Islet of Langerhans (tissue), 1 donor: ENCODE data around the gene C1R.
A peak's percentile ranks its signal among the peaks of the same experiment; 100 is the strongest.

Source experiments
- FAIRE-seq: peaks from one replicate; lab custom pipeline; 2011; peaks lifted over from hg19 to GRCh38; lab: Jason Lieb, UNC

The C1R gene

DNA sequence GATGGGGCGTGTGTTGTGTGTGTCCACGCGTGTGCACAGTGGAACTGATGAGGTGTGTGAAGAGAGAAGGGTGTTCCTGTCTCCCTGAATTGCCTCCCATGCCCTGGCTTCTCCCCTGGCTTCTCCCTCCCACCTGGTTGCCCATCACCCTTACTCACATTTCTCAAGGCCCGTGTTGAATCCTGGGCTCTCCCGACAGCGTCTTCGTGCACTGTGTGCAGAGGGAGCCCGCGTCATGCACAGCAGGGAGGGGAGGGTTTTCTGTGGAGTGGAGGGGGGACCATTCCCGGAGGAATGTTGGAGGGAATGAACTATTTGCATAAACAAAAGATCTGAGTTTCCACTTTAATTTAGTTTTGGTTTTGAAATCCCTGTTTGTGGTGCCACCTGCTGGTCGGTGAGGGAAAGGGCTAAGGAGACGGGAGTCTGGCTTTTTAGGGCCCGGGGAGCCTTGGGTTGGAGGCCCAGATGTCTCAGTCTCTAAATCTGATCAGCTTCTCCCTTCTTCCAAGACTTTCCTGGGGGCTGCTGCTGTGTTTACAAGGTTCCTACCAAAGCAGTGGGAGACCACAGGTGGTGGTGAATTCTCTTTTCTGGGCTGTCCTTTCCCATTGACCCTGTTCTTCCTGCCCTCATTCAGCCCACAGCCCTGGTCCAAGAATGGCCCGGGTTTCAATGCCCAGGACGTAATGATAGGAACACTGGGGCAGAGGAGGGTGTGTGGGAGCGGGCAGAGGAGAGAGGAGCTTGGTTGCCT, at the start of gene C1R:
TSS of gene C1R (minus strand) at position 217 of the 757 bp plus-strand sequence. CDS start at position 160, 57 bp downstream.
- peak; percentile 84 for FAIRE-seq

DNA sequence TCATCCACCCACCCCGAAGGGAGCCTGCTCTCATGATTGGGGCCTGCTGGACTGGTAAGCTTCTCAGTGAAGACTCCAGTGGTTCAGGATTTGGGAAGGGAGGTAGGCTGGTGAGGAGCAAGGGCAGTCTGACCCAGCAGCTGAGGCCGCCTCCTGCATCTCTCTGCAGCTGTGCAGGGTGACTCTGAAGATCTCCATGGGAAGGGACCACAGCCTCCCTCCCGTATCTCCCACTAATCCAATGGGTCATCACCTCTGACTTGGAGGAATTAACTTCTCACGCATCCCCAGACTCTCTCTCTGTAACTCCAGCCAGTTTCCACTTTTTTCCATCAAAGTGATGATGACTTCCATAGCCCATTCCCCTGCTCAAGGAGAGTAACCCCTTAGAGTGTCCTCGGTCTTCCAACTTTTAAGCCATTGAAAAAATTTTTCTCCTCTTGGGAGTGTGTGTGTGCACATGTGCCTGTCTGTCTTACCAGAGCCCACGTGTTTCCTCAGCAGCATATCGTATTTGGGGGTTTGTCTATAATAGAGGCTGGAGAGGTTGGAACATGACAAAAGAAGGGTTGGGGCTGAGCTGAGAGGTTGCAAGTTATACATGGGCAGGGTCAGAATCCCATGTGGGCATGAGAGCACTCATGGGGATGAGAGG, 49.2 kb upstream of the C1R start:
- FAIRE-seq, result no peak

GRCh38 chr12:7139200-7139599, 47.0 kb upstream of the C1R start:
- no peak for FAIRE-seq

- FAIRE-seq, result no peak
Measured at GRCh38 chr12:7137908-7138307, 45.7 kb upstream of the C1R start.

DNA sequence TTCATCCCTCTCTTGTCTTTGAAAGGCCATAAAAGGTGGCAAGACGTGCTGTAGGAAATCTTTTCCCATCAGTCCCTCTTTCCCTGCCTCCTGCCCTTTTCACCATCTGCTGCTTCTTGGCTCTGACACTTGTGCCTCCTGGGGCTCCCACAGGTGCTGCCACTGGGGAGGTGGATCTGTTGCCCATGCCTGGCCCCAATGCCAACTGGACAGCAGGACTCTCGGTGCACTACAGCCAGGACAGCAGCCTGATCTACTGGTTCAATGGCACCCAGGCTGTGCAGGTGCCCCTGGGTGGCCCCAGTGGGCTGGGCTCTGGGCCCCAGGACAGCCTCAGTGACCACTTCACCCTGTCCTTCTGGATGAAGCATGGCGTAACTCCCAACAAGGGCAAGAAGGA, 44.4 kb upstream of the C1R start:
- FAIRE-seq, result no peak

DNA sequence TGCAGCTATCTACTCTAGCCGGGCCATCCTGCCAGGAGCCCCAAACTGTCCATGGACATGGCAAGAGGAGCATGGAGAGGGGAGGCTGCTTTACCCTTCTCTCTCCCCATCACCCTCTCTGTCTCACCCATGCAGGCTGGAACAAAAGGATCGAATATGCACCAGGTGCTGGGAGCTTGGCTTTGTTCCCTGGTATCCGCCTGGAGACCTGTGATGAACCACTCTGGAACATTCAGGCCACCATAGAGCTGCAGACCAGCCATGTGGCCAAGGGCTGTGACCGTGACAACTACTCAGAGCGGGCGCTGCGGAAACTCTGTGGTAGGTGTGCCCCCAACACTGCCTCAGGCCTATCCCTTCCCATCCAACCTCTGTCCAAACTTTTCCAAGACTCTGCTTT, 43.8 kb upstream of the C1R start:
- FAIRE-seq, result no peak

- FAIRE-seq, result no peak
Measured at GRCh38 chr12:7134396-7135166, 42.3 kb upstream of the C1R start.

- no peak for FAIRE-seq
Measured at GRCh38 chr12:7131502-7131866, 39.2 kb upstream of the C1R start.

- no peak for FAIRE-seq
Measured at GRCh38 chr12:7130701-7131501, 38.7 kb upstream of the C1R start.

GRCh38 chr12:7129872-7130691, 37.8 kb upstream of the C1R start, which contains the start of gene CLSTN3:
Gene CLSTN3 (plus strand): TSS chr12:7130371. CDS start chr12:7130649, 278 bp downstream.
- FAIRE-seq, result no peak

GRCh38 chr12:7129287-7129871, 37.1 kb upstream of the C1R start:
- FAIRE-seq, result no peak

DNA sequence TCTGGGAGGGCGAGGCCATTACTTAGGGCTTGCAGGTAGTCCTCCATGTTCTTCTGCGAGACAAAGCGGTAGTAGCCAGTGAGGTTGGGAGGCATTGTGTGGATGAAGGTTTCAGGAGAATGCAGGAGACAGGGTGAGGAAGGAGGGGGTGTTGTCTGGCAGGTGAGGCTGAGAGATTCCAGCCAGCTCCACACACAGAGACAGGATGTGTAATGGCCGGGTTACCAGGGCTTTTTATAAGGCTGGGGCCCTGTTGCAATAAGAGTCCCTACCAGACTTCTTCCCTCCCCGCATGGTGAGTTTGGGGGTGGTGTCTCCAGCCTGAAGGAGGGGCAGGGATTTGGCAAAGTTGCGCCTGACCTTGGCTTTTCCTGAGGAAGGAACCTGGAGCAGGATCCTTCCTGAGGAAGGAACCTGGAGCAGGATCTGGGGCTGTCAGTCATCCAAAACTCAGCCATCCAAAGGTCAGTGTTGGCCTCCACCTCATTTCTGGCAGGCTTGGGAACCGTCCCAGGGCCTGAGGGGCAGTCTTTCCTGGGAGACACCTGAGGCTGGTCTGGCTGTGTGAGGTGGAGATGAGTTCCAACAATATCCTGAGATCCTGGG, 36.5 kb upstream of the C1R start, which contains the start of gene RBP5:
TSS of gene RBP5 (minus strand) at position 209 of the 606 bp plus-strand sequence. CDS start at position 95, 114 bp downstream.
- FAIRE-seq, result no peak

DNA sequence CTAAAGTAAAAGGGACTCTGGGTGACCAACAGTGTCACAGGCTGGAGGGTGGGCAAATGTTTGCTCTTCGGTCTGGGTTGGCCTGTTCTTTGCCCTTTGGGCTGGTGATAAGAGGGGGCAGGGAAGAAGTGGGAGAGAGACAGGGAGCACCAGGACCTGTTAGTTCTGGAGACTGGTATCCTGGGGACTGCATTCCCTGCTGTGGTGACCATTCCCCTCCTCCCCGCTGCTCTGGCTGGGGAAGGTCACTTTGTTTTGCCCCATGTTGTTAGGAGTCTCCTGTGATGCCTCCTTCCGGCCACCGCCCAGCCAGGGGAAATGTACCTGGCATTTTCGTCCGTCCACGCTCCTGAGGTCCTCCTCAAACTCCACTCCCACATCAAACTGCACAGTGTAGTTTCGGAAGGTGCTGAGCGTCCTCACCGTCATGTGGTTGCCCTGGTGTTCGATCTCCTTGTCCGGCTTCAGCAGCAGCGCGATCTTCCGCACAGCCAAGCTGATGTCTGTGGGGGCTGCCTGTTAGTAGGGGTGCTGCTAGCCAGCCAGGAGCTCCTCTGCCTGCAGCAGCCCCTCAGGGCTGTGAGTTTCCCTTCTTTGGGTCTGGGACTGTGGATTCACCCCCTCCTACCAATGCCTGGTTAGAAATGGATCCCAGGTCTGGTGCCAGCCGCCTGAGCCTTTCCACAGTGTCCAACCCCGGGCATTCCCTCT, 35.8 kb upstream of the C1R start:
- no peak for FAIRE-seq

GRCh38 chr12:7125632-7126227, 33.5 kb upstream of the C1R start:
- no peak for FAIRE-seq

DNA sequence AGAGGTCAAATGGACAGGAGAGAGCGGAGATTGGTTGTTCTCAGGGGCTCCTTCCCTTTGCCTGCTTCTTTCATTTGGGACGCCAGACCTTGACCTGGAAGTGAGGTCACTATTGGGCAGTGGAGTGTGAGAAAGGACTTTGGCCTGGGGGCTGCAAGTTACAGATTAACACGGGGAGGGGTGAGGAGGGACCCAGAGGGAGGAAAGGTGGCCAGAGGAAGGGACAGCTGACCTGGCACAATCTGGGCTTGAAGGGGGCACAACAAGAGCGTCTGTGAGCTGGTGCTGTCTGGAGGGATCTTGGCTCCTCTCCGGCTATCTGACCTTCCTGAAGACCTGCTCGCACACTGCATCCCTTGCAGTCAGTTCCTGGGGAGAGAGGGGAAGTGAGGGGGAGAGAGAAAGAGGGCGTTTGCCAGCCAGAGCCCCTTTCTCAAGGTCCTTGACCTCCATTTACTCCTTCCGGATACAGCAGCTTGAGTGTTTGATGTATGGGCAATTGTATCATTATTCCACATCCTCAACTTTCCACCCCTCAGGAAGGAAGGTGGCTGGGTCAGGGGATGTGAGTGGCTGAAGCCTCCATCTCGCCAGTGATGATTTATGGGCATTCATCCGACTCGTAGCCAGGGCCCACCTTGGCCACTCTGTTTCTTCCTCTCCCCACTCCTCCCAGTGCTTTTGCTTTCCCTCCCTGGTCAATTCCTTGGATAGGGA, 31.7 kb upstream of the C1R start:
- no peak for FAIRE-seq

- no peak for FAIRE-seq
Measured at GRCh38 chr12:7122811-7123769, 30.8 kb upstream of the C1R start.

DNA sequence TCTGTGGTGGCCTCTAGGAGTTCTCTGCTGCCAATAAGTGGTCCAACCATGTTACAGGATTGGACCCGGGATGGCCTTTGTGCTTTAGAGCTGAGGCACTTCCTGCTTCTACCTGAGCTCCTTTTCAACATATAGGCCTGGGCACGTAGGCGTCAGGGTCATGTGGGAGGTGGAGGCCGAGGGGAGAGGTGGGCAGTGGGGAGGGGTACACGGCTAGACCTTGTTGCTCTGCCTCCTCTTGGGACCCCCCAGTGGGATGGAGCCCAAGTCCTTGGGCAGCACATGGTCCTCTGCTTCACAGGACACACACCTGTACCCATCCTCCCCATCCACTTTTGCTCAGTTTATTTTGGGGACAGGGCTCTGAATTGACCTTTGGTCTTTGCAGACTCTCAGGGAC, 29.1 kb upstream of the C1R start:
- FAIRE-seq, result no peak
